HG02623 (cell line): ENCODE data around the gene CEP164.
"Not testable (repeated sequence)": the region's sequence is repeated elsewhere in the genome, so short reads cannot be mapped to it uniquely, and the experiment has no call there.

ENCODE experiments used
- ATAC-seq: cut with Tn5 transposase; IDR thresholded peaks from one replicate; pipeline ENCODE4 v1.9.1; 2021; ENCODE audit warnings: moderate library complexity; ENCODE audit not compliant: unreplicated experiment

CEP164 gene

DNA sequence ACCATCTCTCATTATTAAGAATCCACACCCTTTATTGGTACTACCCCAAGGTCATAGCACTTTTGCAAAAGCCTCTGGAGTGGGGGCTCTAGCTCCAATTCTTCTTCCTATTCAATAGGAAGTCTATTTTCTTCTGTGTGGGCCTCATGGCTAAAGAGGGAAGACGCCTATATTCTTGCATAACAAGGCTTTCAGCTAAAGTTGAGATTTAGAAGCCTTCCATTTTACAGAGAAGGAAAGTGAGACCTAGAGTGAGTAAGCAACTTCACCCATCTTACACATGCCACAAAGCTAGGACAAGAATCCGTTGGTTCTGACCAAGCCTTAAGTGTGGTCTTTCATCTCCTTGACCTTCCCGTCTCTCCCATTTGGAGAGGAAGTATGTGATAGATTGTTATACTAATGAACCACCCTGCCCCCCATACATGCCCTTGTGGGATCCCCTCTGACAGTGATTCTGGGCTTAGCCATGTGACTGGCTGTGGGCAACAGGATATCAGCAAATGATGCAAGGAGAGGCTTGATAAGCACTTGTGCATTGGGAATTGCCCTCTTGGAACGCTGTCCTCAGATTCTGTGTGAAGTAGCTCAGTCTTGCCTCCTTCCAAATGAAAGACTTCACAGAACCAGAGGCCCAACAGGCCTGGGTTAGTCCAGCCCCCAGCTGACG, 23.9 kb upstream of the CEP164 start:
- no peak for ATAC-seq

DNA sequence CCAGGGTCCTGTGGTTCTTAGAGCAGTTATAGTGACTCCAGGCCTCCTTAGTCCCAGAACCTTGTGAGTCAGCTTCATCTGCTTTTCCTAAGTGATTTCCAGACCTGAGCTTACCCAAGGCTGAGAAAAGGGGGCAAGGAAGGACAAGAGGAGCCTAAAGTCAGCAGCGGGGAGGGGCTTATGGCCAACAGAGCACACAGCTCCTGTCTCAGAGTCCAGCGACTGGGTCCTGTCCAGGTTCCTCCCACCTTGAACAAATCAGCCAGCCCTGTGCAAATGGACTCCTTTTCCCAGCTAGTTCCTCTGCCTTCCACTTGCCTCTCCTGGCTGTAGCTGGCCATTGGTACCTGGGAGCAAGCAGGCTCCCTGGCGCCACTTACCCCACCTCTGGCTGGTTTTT, 22.5 kb upstream of the CEP164 start:
- ATAC-seq, result no peak

DNA sequence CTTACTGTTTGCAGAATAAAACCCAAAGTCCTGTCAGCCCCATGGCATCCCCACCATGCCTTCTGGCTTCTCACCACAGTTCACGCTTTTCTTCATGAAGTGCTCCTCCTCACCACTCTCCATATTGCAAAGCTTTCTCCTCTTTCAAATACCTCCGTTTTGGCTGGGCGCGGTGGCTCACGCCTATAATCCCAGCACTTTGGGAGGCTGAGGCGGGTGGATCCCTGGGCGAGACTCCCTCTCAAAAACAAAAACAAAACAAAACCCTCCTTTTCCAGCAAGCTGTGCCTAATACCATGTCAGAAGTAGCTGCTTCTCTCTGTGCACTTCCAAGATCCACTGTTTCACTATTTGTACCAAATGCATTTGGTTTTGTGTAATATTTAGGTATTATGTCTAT, 18.3 kb upstream of the CEP164 start:
- ATAC-seq, result no peak

DNA sequence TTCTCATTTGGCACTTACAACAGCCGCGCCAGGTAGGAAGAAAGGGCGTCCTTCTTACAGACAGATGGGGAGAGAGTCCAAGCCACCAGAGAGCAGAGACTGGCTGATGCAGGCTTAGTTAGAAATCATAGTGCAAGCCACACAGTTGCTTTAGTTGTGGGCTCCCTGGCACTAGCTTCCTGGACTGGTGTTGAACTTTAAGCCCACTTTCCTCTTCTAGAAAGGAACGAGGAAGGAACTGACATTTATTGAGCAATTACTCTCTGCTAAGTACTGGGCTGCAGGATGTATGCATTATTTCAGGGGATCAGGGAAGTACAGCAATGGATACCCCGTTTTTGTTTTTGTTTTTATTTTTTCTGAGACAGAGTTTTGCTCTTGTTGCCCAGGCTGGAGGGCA, 14.6 kb upstream of the CEP164 start:
- no peak for ATAC-seq

DNA sequence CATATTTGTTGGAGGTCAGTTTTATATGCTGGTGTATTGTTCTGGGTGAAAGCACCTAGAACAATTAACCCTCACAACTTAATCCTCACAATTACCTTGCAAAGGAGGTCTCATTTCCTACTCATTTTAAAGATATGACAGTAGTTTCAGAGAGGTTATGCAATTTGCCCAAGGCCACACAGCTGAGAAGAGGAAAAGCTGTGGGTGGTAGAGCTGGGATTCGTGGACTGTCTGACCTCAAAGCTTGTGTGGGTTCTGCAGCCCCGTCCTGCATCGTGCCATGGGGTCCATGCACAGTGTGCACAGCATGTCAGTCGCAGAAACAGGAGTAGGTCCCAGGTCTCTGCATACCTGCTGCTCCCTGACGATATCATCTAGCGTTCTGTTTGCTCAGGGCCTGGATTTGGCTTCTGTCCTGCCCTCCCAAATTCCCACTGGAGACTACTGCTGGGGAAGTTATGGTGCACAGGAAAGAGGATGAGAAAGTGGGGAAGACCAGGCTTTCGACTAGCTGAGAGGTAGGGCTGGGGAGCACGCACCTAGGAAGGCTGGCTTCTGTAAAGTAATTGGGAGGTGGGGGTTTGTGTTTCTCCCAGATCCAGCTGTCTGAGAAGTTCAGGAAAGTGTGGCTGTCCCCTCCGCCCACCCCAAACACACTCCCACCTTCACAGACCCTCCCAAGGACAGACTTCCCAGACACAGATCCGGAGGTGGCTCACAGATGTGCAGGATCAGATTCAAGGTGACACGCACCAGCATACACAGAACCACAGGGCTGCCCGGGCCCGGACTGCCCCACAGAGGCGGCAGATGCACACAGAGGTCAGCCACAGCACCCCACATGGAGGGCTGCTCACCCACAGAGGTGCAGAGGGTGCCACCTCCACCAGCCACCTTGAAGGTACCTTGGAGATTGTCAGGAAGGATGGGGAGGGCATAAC, 13.6 kb upstream of the CEP164 start:
- no peak for ATAC-seq

DNA sequence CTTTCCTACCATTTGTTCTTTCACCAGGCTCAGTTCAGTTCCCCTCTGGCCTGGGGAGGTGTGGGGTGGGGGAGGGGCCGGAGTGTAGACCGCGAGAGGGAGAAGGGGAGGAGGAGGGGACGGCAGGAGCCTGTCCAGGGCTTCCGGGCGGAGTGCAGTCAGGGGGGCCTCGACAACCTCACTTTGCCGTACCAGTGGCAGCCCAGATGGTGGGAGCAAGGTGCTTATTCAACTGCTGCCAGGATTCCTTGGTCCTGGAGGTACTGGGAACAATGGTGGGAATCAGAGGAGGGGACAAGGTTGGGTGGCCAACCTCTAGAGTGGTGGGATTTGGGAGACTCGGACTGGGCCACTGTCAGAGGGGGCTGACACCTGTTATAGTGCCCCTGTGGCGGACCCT, 12.8 kb upstream of the CEP164 start:
- no peak for ATAC-seq

DNA sequence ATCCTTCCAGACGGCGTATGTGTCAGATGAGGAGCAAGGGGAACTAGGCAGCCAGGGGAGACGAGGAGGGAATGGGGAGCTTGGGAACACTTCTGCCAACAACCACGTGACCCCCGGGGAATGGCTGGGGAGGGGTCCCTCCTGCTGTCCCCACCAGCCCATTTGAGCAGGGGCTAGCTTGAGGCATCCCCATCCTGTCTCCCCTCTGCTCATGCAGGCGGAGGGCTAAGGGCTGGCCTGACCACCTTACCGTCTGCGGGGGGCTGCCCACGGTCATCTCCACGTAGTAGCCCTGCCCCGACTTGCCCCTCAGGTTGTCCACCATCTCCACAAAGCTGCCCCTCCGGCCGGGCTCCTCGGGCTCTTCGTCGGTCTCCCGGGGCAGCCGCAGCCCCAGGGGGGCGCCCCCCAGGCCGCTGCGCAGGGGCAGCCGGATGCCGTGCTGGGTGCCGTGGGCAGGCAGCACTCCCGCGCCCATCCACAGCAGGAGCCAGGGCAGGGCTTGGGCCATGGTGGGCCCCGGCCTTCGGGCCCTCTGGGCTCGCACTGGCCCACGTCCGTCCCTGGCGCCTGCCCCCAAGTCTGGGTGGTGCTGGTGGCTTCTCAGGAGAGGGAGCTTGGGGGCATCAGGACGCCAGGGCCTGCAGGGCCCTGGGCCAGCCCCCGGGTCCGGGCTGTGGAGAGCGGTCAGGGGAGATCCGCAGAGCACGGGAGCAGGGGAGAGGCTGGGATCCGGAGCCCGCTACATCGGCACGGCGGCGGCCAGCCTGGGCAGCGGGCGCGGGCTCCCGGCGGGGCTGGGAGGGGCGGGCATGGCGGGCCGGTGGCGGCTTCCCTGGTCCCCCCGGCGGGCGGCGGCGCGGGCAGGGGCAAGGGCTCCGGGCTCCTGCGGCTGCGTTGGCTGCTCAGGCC, 12.1 kb upstream of the CEP164 start:
- ATAC-seq, result no peak

DNA sequence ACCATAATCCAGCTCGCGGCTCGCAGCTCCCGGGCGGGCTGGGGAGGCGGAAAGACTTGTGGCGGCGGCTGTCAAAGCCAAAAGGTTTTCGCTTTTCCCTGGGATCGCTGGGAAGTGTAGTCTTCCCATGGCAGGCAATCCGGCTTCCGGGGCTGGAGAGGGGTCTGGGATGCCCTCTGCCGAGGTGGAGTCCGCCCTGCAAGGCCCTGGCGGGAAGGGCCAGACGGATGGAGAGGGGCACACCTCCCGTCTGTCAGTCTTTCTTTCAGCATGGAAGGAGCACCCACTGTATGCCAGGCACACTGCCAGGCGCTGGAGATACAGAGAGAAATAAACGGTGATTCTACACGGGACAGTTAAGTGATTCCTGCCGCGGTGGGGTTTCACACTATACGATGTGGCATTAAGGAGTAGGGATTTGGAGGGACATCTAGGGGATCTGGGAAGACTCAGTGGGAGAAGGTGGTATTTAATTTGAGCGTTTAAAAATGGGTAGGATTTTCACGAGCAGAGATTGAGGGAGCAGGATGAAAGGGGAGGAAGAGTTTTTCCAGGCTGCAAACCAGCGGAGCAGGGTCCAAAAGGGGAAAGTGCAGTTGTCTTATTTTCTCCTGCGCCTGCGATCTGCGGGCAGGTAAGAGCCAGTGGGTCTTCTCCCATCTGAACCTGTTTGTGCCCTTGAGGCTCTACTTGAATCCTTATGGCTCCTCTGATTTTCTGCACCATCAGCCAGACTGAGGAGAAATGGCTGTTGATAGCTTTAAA, 11.3 kb upstream of the CEP164 start, which contains the start of gene BACE1:
Gene BACE1, minus strand, starts transcription at position 60 of the 765 bp plus-strand sequence. CDS start 461 bp downstream, outside the sequence.
- ATAC-seq, result no peak

DNA sequence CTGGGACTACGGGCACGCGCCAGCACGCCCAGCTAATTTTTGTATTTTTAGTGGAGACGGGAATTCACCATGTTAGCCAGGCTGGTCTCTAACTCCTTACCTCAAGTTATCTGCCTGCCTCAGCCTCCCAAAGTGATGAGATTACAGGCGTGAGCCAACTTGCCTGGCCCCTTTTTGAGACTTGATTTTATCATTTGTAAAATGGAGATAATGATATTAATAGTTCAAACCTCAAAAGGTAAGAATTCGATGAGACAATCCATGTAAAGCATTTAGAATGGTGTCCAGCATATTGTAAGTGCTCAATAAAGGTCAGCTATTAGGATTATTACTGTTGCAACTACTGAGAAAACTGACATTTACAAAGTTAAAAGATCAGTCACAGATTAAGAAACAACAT, 8.9 kb upstream of the CEP164 start:
- ATAC-seq, result no peak

DNA sequence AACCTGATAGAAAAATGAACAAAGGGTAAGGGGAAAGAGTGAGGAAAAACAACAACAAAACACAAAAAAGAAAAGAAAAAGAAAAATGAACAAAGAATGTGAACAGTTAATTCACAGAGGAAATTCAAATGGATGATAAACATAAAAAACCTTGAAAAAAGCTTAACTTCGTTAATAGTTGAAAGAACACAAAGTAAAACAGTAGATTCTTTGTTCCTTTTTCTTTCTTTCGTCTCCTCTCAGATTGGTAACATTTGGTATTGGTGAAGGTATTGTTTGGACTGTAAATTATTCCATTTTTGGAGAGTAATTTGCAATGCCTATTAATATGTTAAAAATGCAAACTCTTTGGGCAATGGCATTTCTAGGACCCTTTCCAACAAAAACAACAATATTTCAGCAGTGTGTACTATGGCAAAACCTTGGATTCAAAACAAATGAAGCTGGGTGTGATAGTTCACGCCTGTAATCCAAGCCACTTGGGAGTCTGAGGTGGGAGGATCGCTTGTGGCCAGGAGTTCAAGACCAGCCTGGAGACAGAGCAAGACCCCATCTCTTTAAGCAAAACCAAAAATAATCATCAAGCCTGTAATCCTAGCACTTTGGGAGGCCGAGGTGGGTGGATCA, 8.3 kb upstream of the CEP164 start:
- no peak for ATAC-seq

DNA sequence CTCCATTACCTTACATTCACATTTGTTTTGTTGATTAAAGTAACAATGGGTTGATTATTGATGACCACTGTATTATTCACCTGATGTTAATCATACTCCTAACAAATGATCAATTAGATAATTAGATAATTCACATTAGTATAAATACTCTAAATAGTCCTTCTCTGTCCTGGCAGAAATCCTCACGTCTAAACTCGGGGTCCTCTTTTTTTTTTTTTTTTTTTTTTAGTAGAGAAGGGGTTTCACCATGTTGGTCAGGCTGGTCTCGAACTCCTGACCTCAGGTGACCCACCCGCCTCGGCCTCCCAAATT, 443 bp upstream of the CEP164 start:
- ATAC-seq, result not testable (repeated sequence)

DNA sequence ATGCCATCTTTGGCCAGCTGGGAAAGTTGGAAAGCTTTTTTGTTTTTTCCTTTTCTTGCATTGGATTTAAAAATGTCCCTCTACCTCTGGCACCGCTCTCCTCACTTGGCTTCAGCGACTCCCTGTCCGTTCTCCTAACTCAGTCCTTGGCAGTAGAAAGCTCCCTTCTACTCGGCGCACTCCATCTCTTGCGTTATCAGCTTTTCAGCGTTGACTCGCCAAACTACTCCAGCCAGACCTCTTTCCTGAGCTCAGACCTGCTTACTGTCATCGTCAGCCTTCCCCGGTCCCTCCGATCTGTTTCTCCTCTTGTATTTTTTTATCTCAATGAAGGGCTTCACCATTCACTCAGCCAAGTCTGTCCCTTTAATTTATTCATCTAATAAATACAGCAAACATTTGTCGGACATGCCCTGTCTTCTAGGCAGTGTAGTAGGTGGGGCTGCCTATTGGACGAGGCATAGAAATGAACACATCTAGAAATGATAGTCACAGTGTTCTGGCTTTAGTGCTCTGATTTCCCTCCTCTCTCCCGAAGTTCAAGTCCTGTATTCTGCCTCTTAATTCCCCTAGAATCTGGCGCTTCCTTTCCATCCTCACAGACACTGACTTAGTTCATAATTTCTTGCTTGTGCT, 839 bp downstream of the CEP164 start:
- ATAC-seq, result no peak

DNA sequence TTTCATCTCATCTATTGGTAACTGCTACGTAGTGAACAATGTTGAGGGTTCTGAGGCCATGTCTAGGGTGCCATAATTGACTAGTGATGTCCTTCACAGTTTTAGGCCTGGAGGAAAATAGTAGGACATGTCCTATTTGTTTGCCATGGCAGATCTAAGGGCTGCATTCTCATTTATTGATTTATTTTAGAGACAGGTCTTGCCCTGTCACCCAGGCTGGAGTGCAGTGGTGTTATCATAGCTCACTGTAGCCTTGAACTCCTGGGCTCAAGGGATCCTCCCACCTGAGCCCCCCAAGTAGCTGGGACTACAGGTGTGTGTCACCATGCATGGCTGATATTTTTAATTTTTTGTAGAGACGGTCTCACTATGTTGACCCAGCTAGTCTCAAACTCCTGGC, 5.2 kb downstream of the CEP164 start:
- ATAC-seq, result no peak

DNA sequence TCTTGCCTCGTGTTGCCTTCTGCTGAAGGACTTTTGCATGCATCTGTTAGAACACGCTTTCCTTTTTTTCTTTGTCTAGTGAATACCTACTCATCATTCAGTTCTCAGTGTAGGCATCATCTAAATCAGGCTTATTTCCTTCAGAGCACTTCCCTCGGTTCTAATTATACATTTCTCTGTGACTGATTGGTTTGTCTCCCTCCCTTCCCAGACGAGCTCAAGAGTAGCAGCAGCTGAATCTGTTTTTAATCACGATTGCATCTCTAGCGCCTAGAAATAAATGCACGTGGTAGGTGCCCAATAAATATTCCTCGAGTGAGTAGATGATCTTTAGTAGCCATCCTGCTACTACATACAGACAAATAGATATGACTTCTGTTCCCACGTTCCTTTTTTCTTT, 6.3 kb downstream of the CEP164 start:
- no peak for ATAC-seq

DNA sequence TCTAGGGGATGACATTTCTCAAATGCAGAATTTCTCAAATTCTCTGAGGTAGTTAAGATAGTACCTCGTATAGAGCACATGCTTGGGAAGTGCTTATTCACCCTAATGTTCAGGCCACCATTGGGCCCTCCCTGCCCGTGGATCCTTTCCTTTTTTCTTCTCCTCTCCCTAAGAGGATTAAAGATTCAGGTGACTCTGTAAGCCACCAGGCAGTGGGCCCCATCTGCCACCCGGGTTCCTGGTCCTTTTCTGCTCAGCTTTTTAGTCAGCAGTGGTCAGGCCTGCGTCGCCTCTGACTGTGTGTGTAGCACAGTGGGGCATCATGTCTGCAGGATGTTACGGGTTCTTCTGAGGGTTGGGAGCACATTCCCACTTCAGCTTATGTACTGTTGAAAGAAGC, 7.2 kb downstream of the CEP164 start:
- ATAC-seq, result no peak

DNA sequence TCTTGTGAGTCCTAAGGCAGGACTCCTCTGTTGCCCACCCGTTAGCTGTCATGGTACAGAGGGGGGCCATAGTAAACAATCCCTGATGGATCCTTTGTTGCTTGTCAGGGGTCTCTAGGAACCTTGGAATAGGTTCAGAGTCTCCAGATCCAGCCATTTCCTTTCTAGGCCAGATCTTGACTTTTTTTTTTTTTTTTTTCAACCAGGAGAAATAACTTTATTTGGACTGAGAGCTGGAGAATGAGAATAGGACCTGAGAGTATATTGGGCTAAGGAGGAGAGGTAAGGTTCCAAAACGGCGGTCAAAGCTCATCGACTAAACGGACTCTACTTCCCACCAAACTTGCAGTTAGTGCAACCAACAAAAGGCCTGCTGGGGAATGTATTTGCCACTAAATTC, 7.7 kb downstream of the CEP164 start:
- ATAC-seq, result no peak

DNA sequence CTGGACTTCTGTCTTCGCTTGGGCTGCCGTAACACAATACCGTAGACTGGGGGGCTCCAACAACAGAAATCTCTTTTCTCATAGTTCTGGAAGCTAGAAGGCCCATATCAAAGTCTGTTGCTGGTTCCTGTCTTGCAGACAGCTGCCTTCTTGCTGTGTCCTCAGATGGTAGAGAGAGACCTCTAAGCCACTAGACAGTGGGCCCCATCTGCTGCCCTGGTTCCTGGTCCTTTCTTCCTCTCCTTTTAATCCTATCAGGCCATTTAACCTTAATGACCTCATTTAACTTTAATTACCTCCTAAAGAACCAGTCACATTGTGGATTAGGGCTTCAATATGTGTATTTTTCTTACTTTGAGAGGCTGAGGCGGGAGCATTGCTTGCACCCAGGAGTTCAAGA, 9.4 kb downstream of the CEP164 start:
- no peak for ATAC-seq

DNA sequence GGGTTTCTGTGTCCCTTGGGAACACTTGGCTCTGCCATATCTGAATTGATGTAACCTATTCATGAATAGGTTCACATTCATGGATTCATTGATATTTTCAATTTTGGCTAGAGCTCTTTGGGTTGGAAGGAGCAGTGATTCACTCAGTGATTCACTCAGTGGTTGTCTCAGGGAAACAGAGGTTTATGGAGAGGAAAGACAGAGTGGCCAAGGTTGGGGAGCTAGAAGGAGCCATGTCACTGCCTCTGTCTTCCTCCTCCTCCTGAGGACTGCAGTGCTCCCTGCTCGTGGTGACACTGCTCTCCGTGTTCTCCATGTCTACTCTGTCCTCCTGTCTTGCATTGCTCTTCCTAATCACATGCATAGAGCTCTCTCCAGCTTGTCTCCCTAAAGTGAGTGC, 17.4 kb downstream of the CEP164 start:
- no peak for ATAC-seq

DNA sequence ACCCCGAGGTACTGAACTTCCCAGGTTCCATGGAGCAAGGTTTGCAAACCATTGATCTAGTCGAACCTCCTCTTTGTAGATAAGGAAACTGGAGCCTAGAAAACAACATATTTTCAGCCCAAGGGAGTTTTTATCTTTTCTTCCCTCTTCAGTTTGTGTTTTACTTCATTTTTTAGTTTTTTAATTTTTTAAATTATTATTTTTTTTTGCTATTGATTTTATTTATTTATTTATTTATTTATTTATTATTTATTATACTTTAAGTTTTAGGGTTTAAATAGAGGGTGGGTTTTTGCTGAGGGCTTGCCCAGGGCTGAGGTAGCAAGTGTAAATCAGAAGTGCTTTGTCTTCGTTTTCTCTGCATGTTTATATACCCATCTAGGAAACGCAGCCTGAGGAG, 26.9 kb downstream of the CEP164 start:
- ATAC-seq, result no peak
